Chondrocyte (in vitro differentiated cells): Measurements from ENCODE around the gene NTN5. TPM values are rescaled to one million over a fixed set of nuclear protein-coding genes. Genes with fewer than 3 reads are reported as not detected.

Experiments used
- DNase-seq: peaks from one replicate; pipeline ENCODE4 v3.0.0; 2021; ENCODE audit warnings: mixed read lengths, low spot score
- H3K27ac Mint-ChIP-seq: one replicate; pipeline ENCODE4 v1.8.0; 2021; ENCODE audit warnings: mild to moderate bottlenecking, moderate library complexity, mixed read lengths; ENCODE audit not compliant: unreplicated experiment
- H3K27me3 Mint-ChIP-seq: 2 replicates; pipeline ENCODE4 v1.8.0; 2021; ENCODE audit warnings: low read depth, mixed read lengths
- H3K36me3 Mint-ChIP-seq: 2 replicates; pipeline ENCODE4 v1.8.0; 2021; ENCODE audit warnings: low read depth, mixed read lengths
- H3K4me1 Mint-ChIP-seq: 2 replicates; pipeline ENCODE4 v1.8.0; 2021; ENCODE audit warnings: low read depth, mild to moderate bottlenecking, mixed read lengths
- H3K4me3 Mint-ChIP-seq: one replicate; pipeline ENCODE4 v1.8.0; 2021; ENCODE audit warnings: mild to moderate bottlenecking, moderate library complexity, mixed read lengths; ENCODE audit not compliant: unreplicated experiment
- H3K9me3 Mint-ChIP-seq: 2 replicates; pipeline ENCODE4 v1.8.0; 2021; ENCODE audit warnings: low read depth, mixed read lengths
- long read RNA-seq: library from polyadenylated mRNA; stranded (forward); transcript quantifications from one replicate; pipeline ENCODE4 v2.0.0, GENCODE V29; 2021
- total RNA-seq: library from RNA; stranded (reverse); gene quantifications from 3 replicates; pipeline ENCODE4 v1.2.1, GENCODE V29; 2021
- TF ChIP-seq, protein P1 (sequence below): fragments of 200-600 bp; sonication (generic); IDR thresholded peaks from 2 replicates; pipeline ENCODE4 v1.5.0; 2021; ENCODE audit warnings: antibody characterized with exemption, mild to moderate bottlenecking, moderate library complexity

Gene NTN5, protein sequence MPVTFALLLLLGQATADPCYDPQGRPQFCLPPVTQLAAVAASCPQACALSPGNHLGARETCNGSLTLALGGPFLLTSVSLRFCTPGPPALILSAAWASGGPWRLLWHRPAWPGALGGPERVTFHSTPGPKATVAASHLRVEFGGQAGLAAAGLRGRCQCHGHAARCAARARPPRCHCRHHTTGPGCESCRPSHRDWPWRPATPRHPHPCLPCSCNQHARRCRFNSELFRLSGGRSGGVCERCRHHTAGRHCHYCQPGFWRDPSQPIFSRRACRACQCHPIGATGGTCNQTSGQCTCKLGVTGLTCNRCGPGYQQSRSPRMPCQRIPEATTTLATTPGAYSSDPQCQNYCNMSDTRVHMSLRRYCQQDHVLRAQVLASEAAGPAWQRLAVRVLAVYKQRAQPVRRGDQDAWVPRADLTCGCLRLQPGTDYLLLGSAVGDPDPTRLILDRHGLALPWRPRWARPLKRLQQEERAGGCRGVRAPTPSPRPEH
- total RNA-seq, result 0.97 to 1.1 TPM (median 1.1 TPM) in 3 replicates
- long read RNA-seq, result 0 reads

DNA sequence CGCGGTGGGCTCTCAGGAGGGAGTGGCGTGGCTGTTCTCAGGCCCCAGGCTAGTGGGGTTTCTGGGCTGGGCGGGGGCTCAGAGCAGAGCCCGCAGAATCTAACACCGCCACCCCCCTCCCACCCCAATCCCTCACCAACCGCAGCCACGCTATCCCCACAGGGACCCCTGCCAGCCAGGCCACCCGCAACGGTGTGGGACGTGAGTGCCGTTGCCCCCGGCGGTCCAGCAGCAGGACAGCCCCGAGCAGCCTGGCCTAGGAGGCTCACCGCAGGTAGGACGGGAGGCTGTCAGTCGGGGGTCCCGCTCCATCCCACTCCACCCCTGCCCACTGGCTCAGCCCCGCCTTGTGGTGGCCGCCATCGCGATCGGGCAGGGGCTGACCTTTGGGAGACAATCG is at the start of gene NTN5:
TSS of gene NTN5 (minus strand) at position 24 of the 400 bp plus-strand sequence. CDS start 2,031 bp downstream, outside the sequence.
- H3K9me3 Mint-ChIP-seq, result no peaks in the 10 kb centered on the region
- H3K27ac Mint-ChIP-seq, result no peak within 1 kb of the TSS
- no peaks in the 10 kb centered on the region for H3K36me3 Mint-ChIP-seq
- peaks cover 7% of the 10 kb centered on the region for H3K4me1 Mint-ChIP-seq
- H3K4me3 Mint-ChIP-seq, result no peak within 1 kb of the TSS
- DNase-seq, result no peak
- TF ChIP-seq, protein P1, sequence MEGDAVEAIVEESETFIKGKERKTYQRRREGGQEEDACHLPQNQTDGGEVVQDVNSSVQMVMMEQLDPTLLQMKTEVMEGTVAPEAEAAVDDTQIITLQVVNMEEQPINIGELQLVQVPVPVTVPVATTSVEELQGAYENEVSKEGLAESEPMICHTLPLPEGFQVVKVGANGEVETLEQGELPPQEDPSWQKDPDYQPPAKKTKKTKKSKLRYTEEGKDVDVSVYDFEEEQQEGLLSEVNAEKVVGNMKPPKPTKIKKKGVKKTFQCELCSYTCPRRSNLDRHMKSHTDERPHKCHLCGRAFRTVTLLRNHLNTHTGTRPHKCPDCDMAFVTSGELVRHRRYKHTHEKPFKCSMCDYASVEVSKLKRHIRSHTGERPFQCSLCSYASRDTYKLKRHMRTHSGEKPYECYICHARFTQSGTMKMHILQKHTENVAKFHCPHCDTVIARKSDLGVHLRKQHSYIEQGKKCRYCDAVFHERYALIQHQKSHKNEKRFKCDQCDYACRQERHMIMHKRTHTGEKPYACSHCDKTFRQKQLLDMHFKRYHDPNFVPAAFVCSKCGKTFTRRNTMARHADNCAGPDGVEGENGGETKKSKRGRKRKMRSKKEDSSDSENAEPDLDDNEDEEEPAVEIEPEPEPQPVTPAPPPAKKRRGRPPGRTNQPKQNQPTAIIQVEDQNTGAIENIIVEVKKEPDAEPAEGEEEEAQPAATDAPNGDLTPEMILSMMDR, result no peak
- no peaks in the 10 kb centered on the region for H3K27me3 Mint-ChIP-seq

DNA sequence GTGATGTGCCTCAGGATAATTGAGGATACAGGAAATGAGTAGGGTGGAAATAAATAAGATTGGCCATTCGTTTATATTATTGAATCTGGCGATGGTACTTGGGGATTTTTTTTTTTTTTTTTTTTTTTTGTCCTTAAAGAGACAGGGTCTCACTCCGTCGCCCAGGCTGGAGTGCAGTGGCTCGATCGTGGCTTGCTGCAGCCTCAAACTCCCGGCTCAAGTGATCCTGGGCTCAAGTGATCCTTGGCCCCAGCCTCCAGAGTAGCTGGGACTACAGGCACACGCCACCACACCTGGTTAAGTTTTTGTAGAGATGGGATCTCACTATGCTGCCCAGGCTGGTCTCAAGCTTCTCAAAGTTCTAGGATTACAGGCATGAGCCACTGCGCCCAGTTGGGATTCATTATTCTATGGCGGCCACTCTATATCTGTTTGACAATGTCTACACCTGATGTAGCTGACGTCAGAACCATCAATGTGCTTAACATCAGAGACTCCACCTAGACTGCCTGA is 49.4 kb upstream of the NTN5 start:
- Mint-ChIP-seq H3K27me3 (no peaks in the 10 kb centered on the region), H3K36me3 (peaks cover 4% of the 10 kb centered on the region), H3K9me3 (peaks cover 6% of the 10 kb centered on the region), H3K4me1 (peaks cover 24% of the 10 kb centered on the region), H3K27ac (no peak overlapping the region), H3K4me3 (no peak overlapping the region)
- no peak for DNase-seq
- TF ChIP-seq, protein P1, result no peak

DNA sequence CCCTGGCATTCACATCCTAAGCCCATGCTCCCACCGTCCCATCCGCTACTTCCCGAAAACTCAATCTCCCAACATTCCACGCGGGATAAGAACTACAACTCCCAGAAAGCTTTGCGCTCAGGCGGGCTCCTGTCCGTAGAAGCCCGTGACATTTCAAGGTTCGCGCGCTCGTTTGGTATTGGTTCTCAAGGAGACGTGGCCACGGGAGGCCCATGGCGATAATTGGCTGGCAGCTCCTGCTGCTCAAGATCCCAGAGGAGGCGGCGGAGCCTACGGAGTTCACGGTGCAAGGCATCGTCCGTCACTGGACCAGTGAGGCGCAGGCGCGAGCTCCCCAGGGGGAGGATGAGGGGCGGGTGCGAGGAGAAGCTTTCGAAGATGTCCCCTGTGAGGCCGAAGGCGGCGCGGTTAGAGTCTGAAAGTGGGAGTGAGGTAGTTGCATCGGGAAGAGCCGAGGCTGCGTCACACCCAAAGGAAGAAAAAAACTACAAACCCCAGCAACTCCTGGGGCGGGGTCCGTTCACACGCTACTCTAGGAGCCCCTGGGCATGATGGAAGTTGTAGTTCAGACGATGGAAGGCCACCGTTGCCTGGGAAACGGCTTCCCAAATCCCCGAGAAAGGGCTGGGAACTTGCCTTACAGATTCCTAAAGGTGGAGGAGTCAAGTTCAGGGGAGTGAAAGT is 47.9 kb upstream of the NTN5 start:
- H3K27me3 Mint-ChIP-seq, result no peaks in the 10 kb centered on the region
- TF ChIP-seq, protein P1, result no peak
- peak; percentile 100 for DNase-seq
- H3K4me3 Mint-ChIP-seq, result peak overlapping the region; percentile 98
- H3K27ac Mint-ChIP-seq, result peak overlapping the region; percentile 99
- H3K4me1 Mint-ChIP-seq, result peaks cover 35% of the 10 kb centered on the region
- peaks cover 2% of the 10 kb centered on the region for H3K9me3 Mint-ChIP-seq
- peaks cover 3% of the 10 kb centered on the region for H3K36me3 Mint-ChIP-seq

DNA sequence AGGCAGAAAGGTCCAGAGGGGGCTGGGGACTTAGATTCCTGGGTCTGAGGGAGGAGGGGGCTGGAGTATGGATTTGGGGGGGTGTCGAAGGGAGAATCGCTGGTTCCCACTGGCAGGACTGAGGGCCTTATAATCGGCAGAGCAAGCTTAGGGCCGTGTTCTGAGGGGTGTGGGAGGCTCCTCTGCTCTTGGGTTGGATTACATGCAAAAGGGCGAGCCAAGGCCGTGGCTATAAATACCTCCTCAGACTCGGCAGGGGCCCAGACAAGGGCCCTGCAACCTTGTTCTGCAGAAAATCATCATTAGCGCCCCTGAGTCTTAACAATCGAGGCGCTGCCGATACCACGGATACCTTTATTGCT is 47.4 kb upstream of the NTN5 start:
- H3K4me3 Mint-ChIP-seq, result peak overlapping the region; percentile 98
- no peak for DNase-seq
- peaks cover 36% of the 10 kb centered on the region for H3K4me1 Mint-ChIP-seq
- H3K9me3 Mint-ChIP-seq, result no peaks in the 10 kb centered on the region
- no peaks in the 10 kb centered on the region for H3K27me3 Mint-ChIP-seq
- H3K27ac Mint-ChIP-seq, result peak overlapping the region; percentile 99
- H3K36me3 Mint-ChIP-seq, result peaks cover 3% of the 10 kb centered on the region
- TF ChIP-seq, protein P1, result no peak
